GM18511 (cell line): Measurements from ENCODE around the gene NAA60.

Experiments
- ATAC-seq: cut with Tn5 transposase; IDR thresholded peaks from one replicate; pipeline ENCODE4 v1.9.1; 2021; ENCODE audit warnings: mild to moderate bottlenecking, moderate library complexity; ENCODE audit not compliant: unreplicated experiment

NAA60 gene

GRCh38 chr16:3536271-3536731, 92.8 kb downstream of the NAA60 start:
- ATAC-seq: no peak
